HUDEP-2 (cell line): Measurements from ENCODE around the gene CPNE1.
"Not testable (repeated sequence)": the region's sequence is repeated elsewhere in the genome, so short reads cannot be mapped to it uniquely, and the experiment has no call there.

Experiments
- DNase-seq, 76 experiments: peaks; one replicate each; lab custom pipeline; 2025; ENCODE audit not compliant: unreplicated experiment in 76 of 76; lab: John Stamatoyannopoulos, UW

CPNE1 gene

GRCh38 chr20:35698298-35699126 is 33.8 kb upstream of the CPNE1 start:
- peak in 25 of 76 experiments; percentile 2 to 58 (median 22) for DNase-seq

GRCh38 chr20:35697696-35698297 is 33.1 kb upstream of the CPNE1 start:
- no peak for DNase-seq

GRCh38 chr20:35695978-35696377 is 31.3 kb upstream of the CPNE1 start:
- no peak for DNase-seq

GRCh38 chr20:35695245-35695749 is 30.6 kb upstream of the CPNE1 start:
- DNase-seq: no peak

- DNase-seq: no peak
Measured at GRCh38 chr20:35690265-35690664, 25.6 kb upstream of the CPNE1 start.

- DNase-seq: peak in 4 of 76 experiments; percentile 3 to 21 (median 6)
Measured at GRCh38 chr20:35686872-35687271, 22.2 kb upstream of the CPNE1 start.

GRCh38 chr20:35685368-35685767 is 20.7 kb upstream of the CPNE1 start:
- DNase-seq: not testable (repeated sequence)

GRCh38 chr20:35681960-35682359 is 17.3 kb upstream of the CPNE1 start:
- no peak for DNase-seq

- DNase-seq: no peak
Measured at GRCh38 chr20:35680452-35681183, 15.9 kb upstream of the CPNE1 start.

GRCh38 chr20:35674921-35675320 is 10.2 kb upstream of the CPNE1 start:
- no peak for DNase-seq

GRCh38 chr20:35673884-35674283 is 9.2 kb upstream of the CPNE1 start:
- DNase-seq: no peak

GRCh38 chr20:35669681-35670080 is 5.0 kb upstream of the CPNE1 start:
- no peak for DNase-seq

- no peak for DNase-seq
Measured at GRCh38 chr20:35669221-35669620, 4.5 kb upstream of the CPNE1 start.

- no peak for DNase-seq
Measured at GRCh38 chr20:35665949-35666288, 1.2 kb upstream of the CPNE1 start.

- peak in 31 of 76 experiments; percentile 4 to 54 (median 22) for DNase-seq
Measured at GRCh38 chr20:35663516-35664465, 909 bp downstream of the CPNE1 start.

GRCh38 chr20:35662551-35662950 is 2.1 kb downstream of the CPNE1 start:
- no peak for DNase-seq

GRCh38 chr20:35661908-35662307 is 2.8 kb downstream of the CPNE1 start:
- DNase-seq: no peak

GRCh38 chr20:35661053-35661452 is 3.6 kb downstream of the CPNE1 start:
- DNase-seq: no peak

GRCh38 chr20:35660122-35660937 is 4.4 kb downstream of the CPNE1 start:
- DNase-seq: no peak
